HG03108 (cell line): ENCODE measurements around the gene OR1S1.
"Not testable (repeated sequence)": the region's sequence is repeated elsewhere in the genome, so short reads cannot be mapped to it uniquely, and the experiment has no call there.

Source experiments
- ATAC-seq: cut with Tn5 transposase; IDR thresholded peaks from one replicate; pipeline ENCODE4 v1.9.1; 2021; ENCODE audit warnings: moderate library complexity; ENCODE audit not compliant: unreplicated experiment

The OR1S1 gene

GRCh38 chr11:58212420-58212819 is at the start of gene OR1S1:
Gene OR1S1 (plus strand): TSS chr11:58212720.
- not testable (repeated sequence) for ATAC-seq

GRCh38 chr11:58164389-58164788 is 48.1 kb upstream of the OR1S1 start:
- ATAC-seq, result no peak

GRCh38 chr11:58164990-58165389 is 47.5 kb upstream of the OR1S1 start:
- no peak for ATAC-seq

- ATAC-seq, result no peak
Measured at GRCh38 chr11:58165504-58166106, 46.9 kb upstream of the OR1S1 start.

GRCh38 chr11:58177409-58178054 is 35.0 kb upstream of the OR1S1 start:
- ATAC-seq, result no peak

GRCh38 chr11:58178444-58178843 is 34.1 kb upstream of the OR1S1 start:
- ATAC-seq, result no peak

- no peak for ATAC-seq
Measured at GRCh38 chr11:58179648-58180047, 32.9 kb upstream of the OR1S1 start.

GRCh38 chr11:58186938-58187337 is 25.6 kb upstream of the OR1S1 start:
- no peak for ATAC-seq

GRCh38 chr11:58188770-58189169 is 23.8 kb upstream of the OR1S1 start, which contains the start of gene OR9Q2:
Gene OR9Q2 (plus strand): TSS chr11:58189070. CDS start chr11:58190491, 1,421 bp downstream.
- no peak for ATAC-seq

GRCh38 chr11:58192229-58192628 is 20.3 kb upstream of the OR1S1 start:
- no peak for ATAC-seq

- ATAC-seq, result no peak
Measured at GRCh38 chr11:58193391-58193790, 19.1 kb upstream of the OR1S1 start.

- ATAC-seq, result no peak
Measured at GRCh38 chr11:58195939-58196338, 16.6 kb upstream of the OR1S1 start.

GRCh38 chr11:58199271-58199670 is 13.2 kb upstream of the OR1S1 start:
- no peak for ATAC-seq

GRCh38 chr11:58204042-58204441 is 8.5 kb upstream of the OR1S1 start, which contains the start of gene OR1S2:
Gene OR1S2 (minus strand): TSS chr11:58204142. CDS start chr11:58204142, 0 bp downstream.
- no peak for ATAC-seq

- ATAC-seq, result no peak
Measured at GRCh38 chr11:58216476-58216875, 4.0 kb downstream of the OR1S1 start.

- ATAC-seq, result no peak
Measured at GRCh38 chr11:58222721-58223120, 10.2 kb downstream of the OR1S1 start.

- no peak for ATAC-seq
Measured at GRCh38 chr11:58227956-58228615, 15.6 kb downstream of the OR1S1 start.

- no peak for ATAC-seq
Measured at GRCh38 chr11:58243954-58244353, 31.4 kb downstream of the OR1S1 start.

- no peak for ATAC-seq
Measured at GRCh38 chr11:58254936-58255335, 42.4 kb downstream of the OR1S1 start.

GRCh38 chr11:58259983-58260382 is 47.5 kb downstream of the OR1S1 start:
- no peak for ATAC-seq
